Neuronal stem cell (in vitro differentiated cells): ENCODE results near the gene GNAI2.

ENCODE experiments used
- DNase-seq: peaks from one replicate; pipeline ENCODE4 v3.0.0-alpha.2; 2013; ENCODE audit warnings: low spot score
- H2AFZ ChIP-seq: one replicate; pipeline ENCODE4 v1.6.1; 2013; ENCODE audit warnings: mild to moderate bottlenecking, low read length, inconsistent platforms
- H2AK5ac ChIP-seq: 2 replicates; pipeline ENCODE4 v1.6.1; 2013; ENCODE audit warnings: low read depth, mild to moderate bottlenecking, inconsistent platforms, low read length, moderate library complexity, mixed read lengths
- H2BK120ac ChIP-seq: 2 replicates; pipeline ENCODE4 v1.6.1; 2013; ENCODE audit warnings: low read depth, mild to moderate bottlenecking, inconsistent platforms, low read length, moderate library complexity, mixed read lengths
- H2BK12ac ChIP-seq: one replicate; pipeline ENCODE4 v1.6.1; 2013; ENCODE audit warnings: low read length, inconsistent platforms
- H2BK15ac ChIP-seq: 2 replicates; pipeline ENCODE4 v1.6.1; 2013; ENCODE audit warnings: mild to moderate bottlenecking, low read length, inconsistent platforms, mixed read lengths
- H2BK5ac ChIP-seq: one replicate; pipeline ENCODE4 v1.6.1; 2013; ENCODE audit warnings: inconsistent platforms, mild to moderate bottlenecking, low read length, moderate library complexity
- H3K14ac ChIP-seq: one replicate; pipeline ENCODE4 v1.6.1; 2013; ENCODE audit warnings: low read length, inconsistent platforms
- H3K18ac ChIP-seq: 2 replicates; pipeline ENCODE4 v1.6.1; 2013; ENCODE audit warnings: low read length, inconsistent platforms
- H3K23ac ChIP-seq: 2 replicates; pipeline ENCODE4 v1.6.1; 2013; ENCODE audit warnings: low read depth, mild to moderate bottlenecking, mixed read lengths, low read length, inconsistent platforms; ENCODE audit not compliant: poor library complexity
- H3K27ac ChIP-seq: replicated peaks from 3 replicates; pipeline ENCODE4 v1.5.1; 2013; ENCODE audit warnings: low read length, inconsistent platforms
- H3K27me3 ChIP-seq, 3 experiments: 2 replicates each; pipeline ENCODE4 v1.6.1; 2013; ENCODE audit warnings: low read length in 3 of 3, mild to moderate bottlenecking in 2 of 3, inconsistent platforms in 1 of 3, low read depth in 1 of 3, mixed read lengths in 1 of 3, moderate library complexity in 1 of 3; ENCODE audit not compliant: control insufficient read depth in 3 of 3, insufficient read depth in 3 of 3
- H3K36me3 ChIP-seq, 2 donors: replicated peaks in 1 of 2; 2 replicates each; pipeline ENCODE4 v1.6.1; 2013; ENCODE audit warnings: low read length in 2 of 2; ENCODE audit not compliant: control insufficient read depth in 2 of 2, insufficient read depth in 2 of 2
- H3K4ac ChIP-seq: 2 replicates; pipeline ENCODE4 v1.6.1; 2013; ENCODE audit warnings: inconsistent platforms, mild to moderate bottlenecking, low read length, moderate library complexity
- H3K4me1 ChIP-seq, 2 donors: 1 replicate in 1 of 2; 2 replicates in 1 of 2; pipeline ENCODE4 v1.6.1; 2013; ENCODE audit warnings: low read length in 2 of 2, low read depth in 1 of 2; ENCODE audit not compliant: control insufficient read depth in 2 of 2, insufficient read depth in 1 of 2
- H3K4me2 ChIP-seq: one replicate; pipeline ENCODE4 v1.6.1; 2013; ENCODE audit warnings: mild to moderate bottlenecking, low read length, inconsistent platforms; ENCODE audit not compliant: insufficient read depth, poor library complexity, severe bottlenecking
- H3K4me3 ChIP-seq, 2 donors: 2 replicates each; pipeline ENCODE4 v1.5.1; 2013; ENCODE audit warnings: low read length in 2 of 2, mild to moderate bottlenecking in 2 of 2, inconsistent platforms in 1 of 2, moderate library complexity in 1 of 2
- H3K79me1 ChIP-seq: one replicate; pipeline ENCODE4 v1.6.1; 2013; ENCODE audit warnings: low read depth, mild to moderate bottlenecking, inconsistent platforms, low read length, moderate library complexity
- H3K9ac ChIP-seq: one replicate; pipeline ENCODE4 v1.6.1; 2013; ENCODE audit warnings: mild to moderate bottlenecking, low read depth, low read length, inconsistent platforms; ENCODE audit not compliant: poor library complexity
- H3K9me3 ChIP-seq, 2 donors: replicated peaks in 1 of 2; 2 replicates each; pipeline versions ENCODE3 to v1.6.1; 2013; ENCODE audit warnings: low read length in 2 of 2, mild to moderate bottlenecking in 2 of 2, inconsistent platforms in 1 of 2, low read depth in 1 of 2, mixed read lengths in 1 of 2, moderate library complexity in 1 of 2; ENCODE audit not compliant: control insufficient read depth in 2 of 2, insufficient read depth in 1 of 2
- H4K8ac ChIP-seq: one replicate; pipeline ENCODE4 v1.6.1; 2013; ENCODE audit warnings: low read depth, mild to moderate bottlenecking, inconsistent platforms, low read length, moderate library complexity
- H4K91ac ChIP-seq: one replicate; pipeline ENCODE4 v1.6.1; 2013; ENCODE audit warnings: low read length, low read depth, mild to moderate bottlenecking, inconsistent platforms; ENCODE audit not compliant: poor library complexity
- WGBS, 2 donors: extraction: QIAGEN DNeasy Blood & Tissue Kit; methylation state at CpG; one replicate each; pipeline ENCODE4 v1.1.7; 2013; ENCODE audit warnings: missing lambda C conversion rate in 2 of 2, mixed read lengths in 1 of 2; ENCODE audit not compliant: insufficient read length in 2 of 2, insufficient replicate concordance in 1 of 2; ENCODE audit errors: extremely low coverage in 2 of 2; 5-methylcytosine and 5-hydroxymethylcytosine counted together

Gene GNAI2

GRCh38 chr3:50204804-50205412 is 31.1 kb upstream of the GNAI2 start, which contains the start of gene SLC38A3:
Gene SLC38A3, plus strand, starts transcription at chr3:50205271. Its CDS starts 8,929 bp downstream, at chr3:50214200.
- Histone ChIP-seq H3K4ac (no peak within 1 kb of the TSS), H4K8ac (no peak within 1 kb of the TSS), H3K4me2 (peak within 1 kb of the TSS; percentile 100), H3K36me3 (no peaks in the 10 kb centered on the region), H2BK5ac (peak within 1 kb of the TSS; percentile 2), H2BK12ac (peak within 1 kb of the TSS; percentile 24), H3K9me3 (no peaks in the 10 kb centered on the region), H4K91ac (no peak within 1 kb of the TSS), H2BK120ac (no peak within 1 kb of the TSS), H3K9ac (peak within 1 kb of the TSS; percentile 91), H3K27ac (no peak within 1 kb of the TSS), H2AK5ac (peak within 1 kb of the TSS; percentile 60), H3K4me3 (peak within 1 kb of the TSS; percentile 52 to 85), H2BK15ac (peak within 1 kb of the TSS; percentile 8), H3K27me3 (peaks cover 7 to 88% (median 20%) of the 10 kb centered on the region in 3 experiments), H3K23ac (peak within 1 kb of the TSS; percentile 36), H3K79me1 (peaks cover 1% of the 10 kb centered on the region), H2AFZ (peak within 1 kb of the TSS; percentile 99), H3K4me1 (peaks cover 18 to 30% of the 10 kb centered on the region in 2 donors), H3K14ac (no peak within 1 kb of the TSS), H3K18ac (peak within 1 kb of the TSS; percentile 95)
- WGBS, 2 donors, result no CpG with 5 or more reads among the region's 41 CpGs
- DNase-seq, result peak; percentile 67

- peak overlapping the region; percentile 60 for H2AK5ac ChIP-seq
Observed at GRCh38 chr3:50205413-50206276, 30.4 kb upstream of the GNAI2 start.

GRCh38 chr3:50207359-50208042 is 28.5 kb upstream of the GNAI2 start:
- Histone ChIP-seq H2BK12ac (no peak overlapping the region), H3K4me3 (no peak overlapping the region), H3K79me1 (no peaks in the 10 kb centered on the region), H2BK15ac (no peak overlapping the region), H3K4ac (no peak overlapping the region), H3K9ac (peak overlapping the region; percentile 33), H3K4me1 (peaks cover 18 to 21% of the 10 kb centered on the region in 2 donors), H4K8ac (no peak overlapping the region), H3K14ac (no peak overlapping the region), H2AK5ac (no peak overlapping the region), H3K23ac (no peak overlapping the region), H2BK5ac (no peak overlapping the region), H3K18ac (no peak overlapping the region), H3K27me3 (peaks cover 7 to 89% (median 20%) of the 10 kb centered on the region in 3 experiments), H3K36me3 (no peaks in the 10 kb centered on the region), H3K9me3 (no peaks in the 10 kb centered on the region), H3K27ac (no peak overlapping the region), H2BK120ac (no peak overlapping the region), H2AFZ (no peak overlapping the region), H3K4me2 (no peak overlapping the region), H4K91ac (no peak overlapping the region)
- no CpG with 5 or more reads among the region's 17 CpGs for WGBS, 2 donors
- DNase-seq, result no peak

More at GRCh38 chr3:50205413-50206276, 30.4 kb upstream of the GNAI2 start:
- Histone ChIP-seq H3K79me1 (peaks cover 1% of the 10 kb centered on the region), H2BK12ac (no peak overlapping the region), H3K23ac (peak overlapping the region; percentile 36), H3K27me3 (peaks cover 7 to 95% (median 20%) of the 10 kb centered on the region in 3 experiments), H3K9me3 (no peaks in the 10 kb centered on the region), H3K36me3 (no peaks in the 10 kb centered on the region), H4K91ac (no peak overlapping the region), H4K8ac (no peak overlapping the region), H3K14ac (no peak overlapping the region), H2AFZ (peak overlapping the region; percentile 99), H3K27ac (no peak overlapping the region), H3K4ac (no peak overlapping the region), H2BK15ac (peak overlapping the region; percentile 3), H2BK5ac (no peak overlapping the region), H3K4me2 (peak overlapping the region; percentile 100), H3K9ac (peak overlapping the region; percentile 91), H3K4me3 (peak overlapping the region; percentile 52 to 85), H3K4me1 (peaks cover 18 to 30% of the 10 kb centered on the region in 2 donors), H3K18ac (peak overlapping the region; percentile 95), H2BK120ac (no peak overlapping the region)
- no CpG with 5 or more reads among the region's 67 CpGs for WGBS, 2 donors
- DNase-seq, result no peak
